Adrenal gland (tissue), 12 donors: ENCODE measurements around the gene ZNF77. TPM values are rescaled to one million over a fixed set of nuclear protein-coding genes. Genes with fewer than 3 reads are reported as not detected.

Source experiments
- DNase-seq, 7 donors: peaks; one replicate each; pipeline ENCODE4 v3.0.0-alpha.2; 2019 to 2020
- H3K27ac ChIP-seq, 5 donors: fragments of 200-600 bp; sonication (generic) in 4 of 5; 1 replicate in 3 of 5; 2 replicates in 2 of 5; pipeline versions ENCODE4 v1.5.1 to v1.8.0; 2016 to 2020; ENCODE audit warnings: mild to moderate bottlenecking in 1 of 5
- H3K27me3 ChIP-seq: fragments of 200-600 bp; 2 replicates; pipeline ENCODE4 v1.8.0; 2021
- H3K36me3 ChIP-seq, 2 donors: fragments of 200-600 bp; replicated peaks in 1 of 2; 1 replicate in 1 of 2; 2 replicates in 1 of 2; pipeline versions ENCODE4 v1.5.1 to v1.8.0; 2018 to 2022
- H3K4me1 ChIP-seq, 2 donors: fragments of 200-600 bp; replicated peaks in 1 of 2; 1 replicate in 1 of 2; 2 replicates in 1 of 2; pipeline versions ENCODE4 v1.5.1 to v1.8.0; 2018 to 2021
- H3K4me3 ChIP-seq, 4 donors: fragments of 200-600 bp; sonication (generic) in 3 of 4; one replicate each; pipeline ENCODE4 v1.5.1; 2016 to 2018
- H3K9me3 ChIP-seq, 3 donors: fragments of 200-600 bp; sonication (generic) in 1 of 3; replicated peaks in 1 of 3; 1 replicate in 2 of 3; 2 replicates in 1 of 3; pipeline versions ENCODE4 v1.5.1 to v1.8.0; 2016 to 2021
- POLR2A ChIP-seq, 2 donors: fragments of 450-650 bp; IDR thresholded peaks; one replicate each; pipeline ENCODE4 v1.6.1; 2017; ENCODE audit warnings: antibody characterized with exemption in 2 of 2, mild to moderate bottlenecking in 2 of 2, moderate library complexity in 1 of 2
- WGBS, 4 donors: extraction: QIAGEN DNeasy Blood & Tissue Kit in 2 of 4; methylation state at CpG; one replicate each; pipeline versions ENCODE4 v1.1.5 to v1.1.7; 2013 to 2017; 5-methylcytosine and 5-hydroxymethylcytosine counted together
- intact Hi-C, 2 donors: fragments of 100-400 bp; cut with DNase I; formaldehyde crosslinking; loops; one replicate each; pipeline versions ENCODE4 v1.14.1 to v1.15.0; 2022 to 2023
- polyA plus RNA-seq, 3 donors: library from polyadenylated mRNA; stranded (reverse); fragments of 200-250 nt in 2 of 3; fragments of 350-450 nt in 1 of 3; fragmentation: Illumina TruSeq in 1 of 3; extraction: RNeasy Lipid Tissue Mini Kit (QIAGEN cat#74804) in 1 of 3; gene quantifications; one replicate each; pipeline ENCODE4 v1.2.3, GENCODE V29; 2013 to 2014
- total RNA-seq, 9 donors: library from RNA; depleted of rRNA in 4 of 9; stranded (reverse); fragments of >200 nt in 4 of 9; fragments of 120-200 nt in 1 of 9; fragmentation: NEBNext Ultra II Directional in 1 of 9; extraction: Animal tissue kit (Norgen Biotek cat#: 25700) in 1 of 9; gene quantifications; one replicate each; pipeline versions ENCODE4 v1.1.0 to v1.2.4, GENCODE V29; 2013 to 2023
- TF ChIP-seq, protein P1 (sequence below), 6 experiments: fragments of 450-650 bp in 4 of 6; fragments of 200-600 bp in 2 of 6; sonication (generic) in 1 of 6; IDR thresholded peaks; 1 replicate in 5 of 6; 2 replicates in 1 of 6; pipeline versions ENCODE4 v1.5.1 to v1.8.0; 2016 to 2021; ENCODE audit warnings: antibody characterized with exemption in 6 of 6, mild to moderate bottlenecking in 2 of 6, moderate library complexity in 1 of 6
- donor health status: healthy with polysubstance abuse.
- donor health status: Bipolar disorder and iron deficiency.
- donor health status: DM: yes; HTN: yes; CAD: no.
- donor health status: DM: no; HTN: no; CAD: no.
- donor health status: DM: no; HTN: no; CAD: no.
- donor health status: DM: yes; HTN: yes; CAD: no.

ZNF77 gene
- total and polyA plus RNA-seq, 12 donors, result 1.1 to 10.6 (median 3.6) TPM

DNA sequence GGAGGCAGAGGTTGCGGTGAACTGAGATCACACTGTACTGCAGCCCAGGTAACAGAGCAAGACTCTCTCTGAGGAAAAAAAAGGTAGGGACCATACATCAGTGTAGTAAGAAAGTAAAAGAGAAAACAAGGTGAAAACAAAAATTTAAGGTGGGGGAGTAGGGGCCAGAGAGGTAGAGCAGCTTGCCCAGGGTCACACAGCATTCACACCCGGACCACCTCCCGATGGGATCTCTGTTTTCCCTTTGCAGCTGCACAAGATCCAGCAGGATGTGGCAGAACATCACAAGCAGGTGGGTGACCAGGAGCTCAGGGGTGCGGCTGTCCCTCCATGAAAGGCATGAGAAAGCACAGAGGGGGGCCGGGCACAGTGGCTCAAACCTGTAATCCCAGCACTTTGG lies 37.1 kb upstream of the ZNF77 start:
- Histone ChIP-seq H3K36me3 (no peaks in the 10 kb centered on the region), H3K27ac (peak overlapping the region in 2 of 5 donors; percentile 26 to 94), H3K4me3 (no peak overlapping the region), H3K4me1 (peaks cover 20 to 30% of the 10 kb centered on the region in 2 donors), H3K27me3 (no peaks in the 10 kb centered on the region), H3K9me3 (no peaks in the 10 kb centered on the region)
- intact Hi-C loops, result no loop called here
- 76 to 89% (median 85%) methylated on average over 5 of the region's 5 CpGs for WGBS, 4 donors
- no peak for DNase-seq
- TF ChIP-seq, protein P1, sequence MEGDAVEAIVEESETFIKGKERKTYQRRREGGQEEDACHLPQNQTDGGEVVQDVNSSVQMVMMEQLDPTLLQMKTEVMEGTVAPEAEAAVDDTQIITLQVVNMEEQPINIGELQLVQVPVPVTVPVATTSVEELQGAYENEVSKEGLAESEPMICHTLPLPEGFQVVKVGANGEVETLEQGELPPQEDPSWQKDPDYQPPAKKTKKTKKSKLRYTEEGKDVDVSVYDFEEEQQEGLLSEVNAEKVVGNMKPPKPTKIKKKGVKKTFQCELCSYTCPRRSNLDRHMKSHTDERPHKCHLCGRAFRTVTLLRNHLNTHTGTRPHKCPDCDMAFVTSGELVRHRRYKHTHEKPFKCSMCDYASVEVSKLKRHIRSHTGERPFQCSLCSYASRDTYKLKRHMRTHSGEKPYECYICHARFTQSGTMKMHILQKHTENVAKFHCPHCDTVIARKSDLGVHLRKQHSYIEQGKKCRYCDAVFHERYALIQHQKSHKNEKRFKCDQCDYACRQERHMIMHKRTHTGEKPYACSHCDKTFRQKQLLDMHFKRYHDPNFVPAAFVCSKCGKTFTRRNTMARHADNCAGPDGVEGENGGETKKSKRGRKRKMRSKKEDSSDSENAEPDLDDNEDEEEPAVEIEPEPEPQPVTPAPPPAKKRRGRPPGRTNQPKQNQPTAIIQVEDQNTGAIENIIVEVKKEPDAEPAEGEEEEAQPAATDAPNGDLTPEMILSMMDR (IDR thresholded peaks at IDR 0.05), result no peak
- no peak for TF ChIP-seq POLR2A (IDR thresholded peaks at IDR 0.05)

DNA sequence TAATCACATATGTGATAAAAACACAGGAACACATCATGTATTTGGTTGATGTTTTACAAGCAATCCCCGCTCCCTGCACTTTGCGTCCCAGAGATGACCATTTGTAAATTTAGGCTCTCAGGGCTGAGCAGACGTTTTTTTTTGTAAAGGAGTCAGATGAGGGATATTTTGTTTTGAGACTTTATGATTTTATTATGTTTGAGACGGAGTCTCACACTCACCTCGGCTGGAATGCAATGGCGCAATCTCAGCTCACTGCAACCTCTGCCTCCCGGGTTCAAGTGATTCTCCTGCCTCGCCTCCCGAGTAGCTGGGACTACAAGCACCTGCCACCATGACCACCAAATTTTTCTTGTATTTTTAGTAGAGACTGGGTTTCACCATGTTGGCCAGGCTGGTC lies 34.0 kb upstream of the ZNF77 start:
- no peaks in the 10 kb centered on the region for H3K36me3 ChIP-seq
- no peaks in the 10 kb centered on the region for H3K27me3 ChIP-seq
- H3K27ac ChIP-seq, result peak overlapping the region in 1 of 5 donors; percentile 77
- intact Hi-C loops, result loop anchor here in 1 of 2 donors (10.0 kb wide), 1 partner anchor 56 kb away; no protein-coding TSS in a partner anchor
- WGBS, 4 donors, result 79 to 84% (median 82%) methylated on average over 9 of the region's 9 CpGs
- TF ChIP-seq, protein P1 (IDR thresholded peaks at IDR 0.05), result no peak
- no peak for TF ChIP-seq POLR2A (IDR thresholded peaks at IDR 0.05)
- H3K4me3 ChIP-seq, result no peak overlapping the region
- no peak for DNase-seq
- peaks cover 27 to 52% of the 10 kb centered on the region in 2 donors for H3K4me1 ChIP-seq
- no peaks in the 10 kb centered on the region for H3K9me3 ChIP-seq

DNA sequence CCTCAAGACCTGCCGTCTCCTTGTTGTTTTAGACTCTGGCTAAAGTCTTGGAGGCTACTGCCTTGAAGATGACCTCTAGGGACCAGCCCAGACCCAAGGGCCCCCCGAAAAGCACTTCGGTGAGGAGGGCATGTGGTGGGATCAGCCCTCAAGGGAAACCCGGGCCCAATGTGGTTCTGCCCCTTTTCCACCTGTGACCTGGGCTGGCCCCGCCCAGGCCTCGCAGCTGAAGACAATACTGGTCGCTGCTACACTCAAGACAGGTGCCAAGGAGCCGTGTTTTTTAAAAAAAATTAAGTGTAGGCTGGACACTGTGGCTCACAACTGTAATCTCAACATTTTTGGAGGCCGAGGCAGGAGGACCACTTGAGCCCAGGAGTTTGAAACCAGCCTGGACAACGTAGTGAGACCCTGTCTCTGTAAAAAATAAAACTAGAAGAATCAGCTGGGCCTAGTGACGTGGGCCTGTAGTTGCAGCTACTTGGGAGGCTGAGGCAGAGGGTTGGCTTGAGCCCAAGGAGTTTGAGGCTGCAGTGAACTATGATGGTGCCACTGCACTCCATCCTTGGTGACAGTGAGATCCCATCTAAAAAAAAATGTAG lies 33.5 kb upstream of the ZNF77 start:
- DNase-seq, result no peak
- Histone ChIP-seq H3K4me1 (peaks cover 22 to 51% of the 10 kb centered on the region in 2 donors), H3K27me3 (no peaks in the 10 kb centered on the region), H3K27ac (peak overlapping the region in 2 of 5 donors; percentile 47 to 77), H3K4me3 (no peak overlapping the region), H3K9me3 (no peaks in the 10 kb centered on the region), H3K36me3 (no peaks in the 10 kb centered on the region)
- TF ChIP-seq, protein P1 (IDR thresholded peaks at IDR 0.05), result no peak
- TF ChIP-seq POLR2A (IDR thresholded peaks at IDR 0.05), result no peak
- 80 to 86% (median 82%) methylated on average over 9 to 11 of the region's 11 CpGs for WGBS, 4 donors
- intact Hi-C loops, result loop anchor here in 1 of 2 donors (10.0 kb wide), 1 partner anchor 57 kb away; no protein-coding TSS in a partner anchor

DNA sequence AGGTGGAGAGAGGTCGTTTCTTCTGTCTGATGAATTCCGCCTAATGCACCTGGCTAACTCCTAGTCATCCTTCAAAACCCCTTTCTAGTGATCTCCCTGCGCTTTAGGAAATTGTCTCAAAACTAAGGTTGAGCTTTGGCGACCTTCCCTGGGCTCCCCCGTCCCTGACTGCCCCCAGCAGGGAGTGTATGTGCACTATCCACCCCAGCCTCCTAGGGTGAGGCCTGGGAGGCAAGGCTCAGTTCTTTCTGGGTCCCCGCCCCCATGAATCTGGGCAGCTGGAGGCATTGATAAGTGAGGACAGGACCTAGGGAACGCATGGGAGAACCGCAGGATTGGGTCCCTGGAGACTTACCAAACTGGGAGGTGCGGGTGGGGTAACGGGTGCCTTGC lies 33.0 kb upstream of the ZNF77 start:
- intact Hi-C loops, result loop anchor here in 1 of 2 donors (10.0 kb wide), 1 partner anchor 57 kb away; no protein-coding TSS in a partner anchor
- DNase-seq, result no peak
- peak overlapping the region in 1 of 4 donors; percentile 61 for H3K4me3 ChIP-seq
- H3K9me3 ChIP-seq, result no peaks in the 10 kb centered on the region
- 49 to 70% (median 57%) methylated on average over 8 to 10 of the region's 10 CpGs for WGBS, 4 donors
- H3K4me1 ChIP-seq, result peaks cover 18 to 48% of the 10 kb centered on the region in 2 donors
- no peaks in the 10 kb centered on the region for H3K27me3 ChIP-seq
- TF ChIP-seq, protein P1 (IDR thresholded peaks at IDR 0.05), result no peak
- no peak for TF ChIP-seq POLR2A (IDR thresholded peaks at IDR 0.05)
- H3K27ac ChIP-seq, result peak overlapping the region in 3 of 5 donors; percentile 8 to 77 (median 47)
- no peaks in the 10 kb centered on the region for H3K36me3 ChIP-seq
